ENCODE results near the gene GALNT9.

Gene GALNT9

DNA sequence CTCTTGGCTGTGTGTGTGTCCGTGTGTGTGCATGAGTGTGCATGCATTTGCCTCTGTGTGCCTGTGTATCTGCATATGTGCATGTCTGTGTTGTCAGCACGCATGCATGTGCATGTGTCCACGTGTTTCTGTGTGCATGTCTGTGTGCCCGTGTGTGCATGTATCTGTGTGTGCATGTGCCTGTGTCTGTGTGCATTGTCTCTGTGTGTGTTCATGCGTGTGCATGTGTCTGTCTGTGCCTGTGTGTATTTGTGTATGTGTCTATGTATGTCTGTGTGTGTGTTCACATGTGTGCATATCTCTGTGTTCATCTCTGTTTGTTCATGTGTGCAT lies 1.1 kb upstream of the GALNT9 start:
- no peak for DNase-seq (ENCODE audit: low spot score)
- H3K27me3 Mint-ChIP-seq (ENCODE audit: low read depth), result peaks cover 16% of the 10 kb centered on the region
- no peak overlapping the region for H3K4me3 Mint-ChIP-seq
- H3K27ac Mint-ChIP-seq, result no peak overlapping the region
- H3K9me3 Mint-ChIP-seq, result peaks cover 12% of the 10 kb centered on the region
- H3K4me1 Mint-ChIP-seq (ENCODE audit: low read depth), result no peaks in the 10 kb centered on the region
- no peaks in the 10 kb centered on the region for H3K36me3 Mint-ChIP-seq (ENCODE audit: low read depth)

GRCh38 chr12:132329720-132330548 lies 545 bp upstream of the GALNT9 start:
- H3K4me3 Mint-ChIP-seq, result no peak overlapping the region
- peaks cover 16% of the 10 kb centered on the region for H3K27me3 Mint-ChIP-seq (ENCODE audit: low read depth)
- H3K36me3 Mint-ChIP-seq (ENCODE audit: low read depth), result no peaks in the 10 kb centered on the region
- no peak overlapping the region for H3K27ac Mint-ChIP-seq
- no peaks in the 10 kb centered on the region for H3K4me1 Mint-ChIP-seq (ENCODE audit: low read depth)
- no peak for DNase-seq (ENCODE audit: low spot score)
- peaks cover 9% of the 10 kb centered on the region for H3K9me3 Mint-ChIP-seq

- Mint-ChIP-seq H3K4me1 (ENCODE audit: low read depth) (no peaks in the 10 kb centered on the region), H3K4me3 (no peak overlapping the region), H3K36me3 (ENCODE audit: low read depth) (no peaks in the 10 kb centered on the region), H3K27me3 (ENCODE audit: low read depth) (peaks cover 16% of the 10 kb centered on the region), H3K9me3 (peaks cover 9% of the 10 kb centered on the region), H3K27ac (no peak overlapping the region)
- no peak for DNase-seq (ENCODE audit: low spot score)
Observed at GRCh38 chr12:132328282-132329029, 933 bp downstream of the GALNT9 start.

GRCh38 chr12:132327336-132328171 lies 1.8 kb downstream of the GALNT9 start:
- peak; percentile 36 for DNase-seq (ENCODE audit: low spot score)
- peaks cover 19% of the 10 kb centered on the region for H3K27me3 Mint-ChIP-seq (ENCODE audit: low read depth)
- H3K4me1 Mint-ChIP-seq (ENCODE audit: low read depth), result no peaks in the 10 kb centered on the region
- H3K4me3 Mint-ChIP-seq, result no peak overlapping the region
- peaks cover 9% of the 10 kb centered on the region for H3K9me3 Mint-ChIP-seq
- no peaks in the 10 kb centered on the region for H3K36me3 Mint-ChIP-seq (ENCODE audit: low read depth)
- no peak overlapping the region for H3K27ac Mint-ChIP-seq

DNA sequence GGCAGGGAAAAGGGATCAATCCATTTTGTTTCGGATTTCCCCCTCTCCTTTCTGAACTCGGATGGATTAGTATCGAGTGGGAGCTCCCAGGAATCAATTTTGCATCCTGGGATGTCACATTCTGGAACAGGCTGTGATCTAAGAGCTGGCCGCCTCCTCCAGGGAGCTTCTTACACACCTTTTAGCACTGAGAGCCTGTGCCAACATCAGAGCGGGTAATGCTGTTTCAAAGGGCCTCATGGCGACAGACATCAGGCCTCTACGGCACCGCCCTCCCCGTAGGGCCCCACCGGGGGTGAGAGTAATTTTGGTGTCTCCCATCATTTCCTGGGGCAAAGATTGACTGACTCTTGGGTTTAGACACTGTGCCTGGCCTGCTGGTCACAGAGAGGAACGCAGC lies 2.7 kb downstream of the GALNT9 start:
- H3K4me1 Mint-ChIP-seq (ENCODE audit: low read depth), result no peaks in the 10 kb centered on the region
- no peak overlapping the region for H3K27ac Mint-ChIP-seq
- H3K36me3 Mint-ChIP-seq (ENCODE audit: low read depth), result no peaks in the 10 kb centered on the region
- DNase-seq (ENCODE audit: low spot score), result no peak
- peaks cover 19% of the 10 kb centered on the region for H3K27me3 Mint-ChIP-seq (ENCODE audit: low read depth)
- H3K4me3 Mint-ChIP-seq, result no peak overlapping the region
- peaks cover 5% of the 10 kb centered on the region for H3K9me3 Mint-ChIP-seq

DNA sequence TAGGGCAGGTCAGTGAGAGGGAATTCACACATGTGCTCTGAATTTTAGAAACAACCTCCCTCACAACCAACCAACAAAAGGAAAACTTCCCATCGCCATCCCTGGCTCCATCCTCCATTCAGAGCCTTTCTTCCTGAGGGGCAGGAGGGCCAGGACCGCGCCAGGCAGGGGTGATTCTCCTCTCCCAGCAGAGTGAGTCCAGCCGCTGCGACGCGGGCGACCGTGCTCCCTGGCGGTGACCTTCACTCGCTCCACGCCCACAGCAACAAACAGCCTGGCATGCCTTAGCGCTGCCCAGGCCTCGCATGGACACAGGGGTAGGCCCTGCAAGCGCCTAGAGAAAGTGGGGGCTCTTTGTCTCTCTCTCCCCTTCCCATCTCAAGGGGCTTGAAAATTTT lies 3.7 kb downstream of the GALNT9 start:
- Mint-ChIP-seq H3K27me3 (ENCODE audit: low read depth) (peaks cover 16% of the 10 kb centered on the region), H3K27ac (no peak overlapping the region), H3K4me1 (ENCODE audit: low read depth) (no peaks in the 10 kb centered on the region), H3K9me3 (peaks cover 2% of the 10 kb centered on the region), H3K36me3 (ENCODE audit: low read depth) (no peaks in the 10 kb centered on the region), H3K4me3 (no peak overlapping the region)
- no peak for DNase-seq (ENCODE audit: low spot score)

- Mint-ChIP-seq H3K9me3 (no peaks in the 10 kb centered on the region), H3K27me3 (ENCODE audit: low read depth) (peaks cover 10% of the 10 kb centered on the region), H3K4me1 (ENCODE audit: low read depth) (no peaks in the 10 kb centered on the region), H3K36me3 (ENCODE audit: low read depth) (no peaks in the 10 kb centered on the region), H3K27ac (no peak overlapping the region), H3K4me3 (no peak overlapping the region)
- DNase-seq (ENCODE audit: low spot score), result no peak
Observed at GRCh38 chr12:132324841-132325732, 4.3 kb downstream of the GALNT9 start.

GRCh38 chr12:132324173-132324572 lies 5.2 kb downstream of the GALNT9 start:
- Mint-ChIP-seq H3K27me3 (ENCODE audit: low read depth) (peaks cover 9% of the 10 kb centered on the region), H3K4me1 (ENCODE audit: low read depth) (no peaks in the 10 kb centered on the region), H3K36me3 (ENCODE audit: low read depth) (no peaks in the 10 kb centered on the region), H3K27ac (no peak overlapping the region), H3K4me3 (no peak overlapping the region), H3K9me3 (no peaks in the 10 kb centered on the region)
- no peak for DNase-seq (ENCODE audit: low spot score)

DNA sequence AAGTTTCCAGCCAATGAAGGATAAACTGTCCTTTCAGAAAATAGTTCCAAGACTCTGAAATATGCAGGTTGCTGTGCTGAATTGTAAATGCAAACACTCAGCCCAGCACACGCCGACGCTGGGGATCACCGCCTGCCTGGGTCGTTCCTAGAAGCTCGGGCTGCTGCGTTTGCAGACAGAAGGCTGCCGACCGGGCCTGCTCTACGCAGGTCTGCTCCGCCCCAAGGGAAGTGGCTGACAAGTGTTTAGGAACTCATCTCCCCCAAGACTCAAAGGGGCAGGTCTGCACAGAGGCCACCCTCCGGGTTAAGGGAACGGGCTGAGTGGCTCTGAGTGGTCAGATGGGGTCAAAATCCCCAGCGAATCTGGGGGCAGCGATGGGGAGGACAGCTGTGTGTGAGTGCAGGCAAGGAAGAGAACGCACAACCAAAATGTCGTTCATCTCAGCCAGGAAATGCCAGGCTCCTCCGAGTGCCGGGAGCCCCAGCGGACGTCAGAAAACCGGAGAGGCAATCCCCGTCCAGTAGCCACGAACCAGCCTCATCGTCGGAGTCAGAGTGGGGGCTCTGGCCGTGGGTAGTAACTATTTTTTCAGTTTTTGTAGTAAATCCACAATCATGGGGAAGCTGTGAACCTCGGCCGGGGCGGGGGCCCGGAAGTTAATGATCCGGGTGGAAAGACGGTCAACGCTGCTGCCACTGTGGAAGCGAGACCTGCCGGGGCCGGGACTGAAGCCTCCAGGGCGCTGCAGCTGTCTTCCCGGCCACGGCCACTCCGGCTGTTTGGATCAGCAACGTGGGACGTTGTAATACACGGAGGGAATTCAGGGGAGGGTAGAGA lies 6.0 kb downstream of the GALNT9 start:
- peak overlapping the region; percentile 52 for H3K27ac Mint-ChIP-seq
- H3K4me1 Mint-ChIP-seq (ENCODE audit: low read depth), result no peaks in the 10 kb centered on the region
- no peaks in the 10 kb centered on the region for H3K9me3 Mint-ChIP-seq
- H3K27me3 Mint-ChIP-seq (ENCODE audit: low read depth), result peaks cover 7% of the 10 kb centered on the region
- H3K4me3 Mint-ChIP-seq, result no peak overlapping the region
- H3K36me3 Mint-ChIP-seq (ENCODE audit: low read depth), result no peaks in the 10 kb centered on the region
- no peak for DNase-seq (ENCODE audit: low spot score)

- Mint-ChIP-seq H3K4me1 (ENCODE audit: low read depth) (no peaks in the 10 kb centered on the region), H3K4me3 (no peak overlapping the region), H3K9me3 (no peaks in the 10 kb centered on the region), H3K27me3 (ENCODE audit: low read depth) (peaks cover 7% of the 10 kb centered on the region), H3K36me3 (ENCODE audit: low read depth) (no peaks in the 10 kb centered on the region), H3K27ac (no peak overlapping the region)
- no peak for DNase-seq (ENCODE audit: low spot score)
Observed at GRCh38 chr12:132322206-132323132, 6.9 kb downstream of the GALNT9 start.

DNA sequence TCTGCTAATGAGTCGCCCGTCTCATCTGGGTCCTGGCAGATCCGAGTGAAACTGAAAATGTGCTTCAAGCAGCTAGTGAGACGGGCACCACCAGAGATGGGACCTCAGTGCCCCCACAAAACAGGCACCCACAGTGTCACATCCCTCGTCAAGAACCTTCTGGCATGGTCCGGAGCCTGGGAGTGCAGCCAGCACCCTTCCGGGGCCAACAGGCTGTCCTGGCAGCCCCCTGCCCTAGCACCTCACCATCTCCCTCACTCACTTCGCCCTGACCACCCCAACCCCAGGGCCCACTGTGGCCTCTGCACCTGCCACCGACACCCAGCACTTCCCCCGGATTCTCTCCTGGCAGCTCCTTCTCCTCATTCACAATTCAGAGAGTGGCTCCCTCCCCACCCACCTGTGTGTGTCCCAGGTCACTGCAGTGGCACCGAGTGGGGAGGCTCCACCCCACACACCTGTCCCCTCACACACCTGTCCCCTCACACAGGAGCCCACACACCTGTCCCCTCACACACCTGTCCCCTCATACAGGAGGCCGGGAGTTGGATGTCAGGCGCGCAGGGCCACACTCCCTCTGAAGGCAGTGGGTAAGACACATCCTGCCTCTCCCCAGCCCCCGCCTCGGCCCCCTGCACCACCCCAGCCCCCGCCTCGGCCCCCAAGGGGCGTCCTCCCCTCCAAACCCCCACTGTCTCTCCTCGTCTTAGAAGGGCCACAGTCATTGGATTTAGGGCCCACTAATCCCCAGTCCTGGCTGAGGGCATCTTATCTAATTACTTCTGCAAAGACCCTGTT lies 7.9 kb downstream of the GALNT9 start:
- no peak overlapping the region for H3K4me3 Mint-ChIP-seq
- H3K9me3 Mint-ChIP-seq, result no peaks in the 10 kb centered on the region
- H3K36me3 Mint-ChIP-seq (ENCODE audit: low read depth), result no peaks in the 10 kb centered on the region
- H3K27ac Mint-ChIP-seq, result no peak overlapping the region
- peaks cover 3% of the 10 kb centered on the region for H3K27me3 Mint-ChIP-seq (ENCODE audit: low read depth)
- no peaks in the 10 kb centered on the region for H3K4me1 Mint-ChIP-seq (ENCODE audit: low read depth)
- no peak for DNase-seq (ENCODE audit: low spot score)

Data from T-helper 2 cell treated with Interferon-gamma antibody and Interleukin-4, amounts not matched to agents 5 μg/mL and 100 μg/mL, for 36 hours (primary cell).